AG04450 (cell line): ENCODE results near the gene ZNF175. TPM values are rescaled to one million over a fixed set of nuclear protein-coding genes. Genes with fewer than 3 reads are reported as not detected.
A peak's percentile ranks its signal among the peaks of the same experiment; 100 is the strongest.

Experiments used
- CTCF ChIA-PET: fragments of 300-600, 350-600 bp; formaldehyde crosslinking; extraction: SDS; loops from one replicate; lab custom pipeline; 2022; ENCODE audit warnings: antibody characterized with exemption, inconsistent platforms; lab: Charles Lee
- POLR2A ChIA-PET: fragments of 350-600 bp; formaldehyde crosslinking; extraction: SDS; loops from one replicate; lab custom pipeline; 2021; ENCODE audit warnings: antibody characterized with exemption, inconsistent platforms; lab: Yijun Ruan, JAX
- DNase-seq: peaks from one replicate; pipeline ENCODE4 v3.0.0-alpha.2; 2011; ENCODE audit warnings: low read depth, low spot score
- H3K27ac ChIP-seq: one replicate; pipeline ENCODE4 v1.5.1; 2012; ENCODE audit warnings: low read depth, low read length, control low read depth
- H3K27me3 ChIP-seq: one replicate; pipeline ENCODE4 v1.6.0; 2012; ENCODE audit warnings: low read length; ENCODE audit not compliant: control insufficient read depth, insufficient read depth
- H3K4me3 ChIP-seq: 2 replicates; pipeline ENCODE4 v1.5.1; 2011; ENCODE audit warnings: mild to moderate bottlenecking, low read depth, low read length, control low read depth
- H3K9me3 ChIP-seq: 2 replicates; pipeline ENCODE4 v1.5.1; 2012; ENCODE audit warnings: low read length; ENCODE audit not compliant: control insufficient read depth, insufficient read depth
- polyA plus RNA-seq: library from polyadenylated mRNA; depleted of rRNA; stranded (reverse); fragments of >200 nt; gene quantifications from 2 replicates; pipeline ENCODE4 v1.2.3, GENCODE V29; 2011
- TF ChIP-seq, protein P1 (sequence below): IDR thresholded peaks from 2 replicates; pipeline ENCODE4 v1.5.1; 2011; ENCODE audit warnings: low read depth, low read length, control low read depth, inconsistent platforms

Gene ZNF175
- polyA plus RNA-seq, 1 experiment: 6.4 TPM

DNA sequence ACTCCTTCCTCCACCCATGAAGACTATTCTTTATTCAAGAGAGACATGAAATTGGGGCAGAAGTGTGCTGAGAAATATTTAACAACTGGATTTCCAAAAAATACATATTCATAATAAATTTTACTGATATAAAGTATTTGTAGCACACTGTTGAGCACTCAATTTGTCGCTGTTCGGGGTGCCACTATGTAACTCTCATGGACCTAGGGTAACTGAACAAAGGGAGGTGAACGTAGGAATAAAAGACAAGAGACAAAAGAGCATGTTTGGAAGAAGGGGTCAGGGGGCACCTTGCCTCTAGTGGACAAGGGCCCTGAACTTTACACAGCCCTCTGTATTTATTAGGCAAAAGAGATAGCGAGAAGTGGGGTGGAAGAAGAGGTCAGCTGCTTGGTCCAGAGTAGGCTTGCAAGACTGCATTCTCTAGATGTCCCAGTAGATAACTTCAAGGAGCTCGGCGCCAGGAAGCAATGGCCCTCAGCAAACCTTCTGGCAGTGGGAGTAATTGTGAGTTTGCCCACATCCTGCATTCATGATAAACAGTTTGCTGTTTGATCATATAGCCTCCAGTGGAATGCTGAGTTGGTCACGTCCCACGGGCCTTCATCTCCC is 4.5 kb upstream of the ZNF175 start:
- H3K27me3 ChIP-seq: no peaks in the 10 kb centered on the region
- no peaks in the 10 kb centered on the region for H3K9me3 ChIP-seq
- no peak for DNase-seq
- H3K27ac ChIP-seq: no peak overlapping the region
- ChIA-PET POLR2A (no interaction called here), CTCF (no interaction called here)
- TF ChIP-seq, protein P1, sequence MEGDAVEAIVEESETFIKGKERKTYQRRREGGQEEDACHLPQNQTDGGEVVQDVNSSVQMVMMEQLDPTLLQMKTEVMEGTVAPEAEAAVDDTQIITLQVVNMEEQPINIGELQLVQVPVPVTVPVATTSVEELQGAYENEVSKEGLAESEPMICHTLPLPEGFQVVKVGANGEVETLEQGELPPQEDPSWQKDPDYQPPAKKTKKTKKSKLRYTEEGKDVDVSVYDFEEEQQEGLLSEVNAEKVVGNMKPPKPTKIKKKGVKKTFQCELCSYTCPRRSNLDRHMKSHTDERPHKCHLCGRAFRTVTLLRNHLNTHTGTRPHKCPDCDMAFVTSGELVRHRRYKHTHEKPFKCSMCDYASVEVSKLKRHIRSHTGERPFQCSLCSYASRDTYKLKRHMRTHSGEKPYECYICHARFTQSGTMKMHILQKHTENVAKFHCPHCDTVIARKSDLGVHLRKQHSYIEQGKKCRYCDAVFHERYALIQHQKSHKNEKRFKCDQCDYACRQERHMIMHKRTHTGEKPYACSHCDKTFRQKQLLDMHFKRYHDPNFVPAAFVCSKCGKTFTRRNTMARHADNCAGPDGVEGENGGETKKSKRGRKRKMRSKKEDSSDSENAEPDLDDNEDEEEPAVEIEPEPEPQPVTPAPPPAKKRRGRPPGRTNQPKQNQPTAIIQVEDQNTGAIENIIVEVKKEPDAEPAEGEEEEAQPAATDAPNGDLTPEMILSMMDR: no peak
- no peak overlapping the region for H3K4me3 ChIP-seq

DNA sequence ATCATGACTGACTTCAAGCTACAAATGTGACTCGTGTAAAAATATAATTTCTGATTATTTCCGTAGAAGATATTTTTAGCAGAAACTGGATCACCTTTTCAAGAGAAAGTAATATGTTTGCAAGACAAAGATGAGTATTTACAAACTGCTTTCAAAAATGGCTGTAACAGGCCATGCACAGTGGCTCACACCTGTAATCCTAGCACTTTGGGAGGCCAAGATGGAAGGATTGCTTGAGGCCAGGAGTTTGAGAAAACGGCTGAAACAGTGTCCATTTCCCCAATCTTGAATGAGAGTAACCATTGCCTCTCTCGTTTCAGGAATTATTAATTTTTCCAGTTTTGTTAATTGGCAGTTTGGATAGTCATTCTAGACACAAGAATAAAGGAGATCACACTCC is 3.5 kb upstream of the ZNF175 start:
- no peaks in the 10 kb centered on the region for H3K27me3 ChIP-seq
- POLR2A ChIA-PET: no interaction called here
- TF ChIP-seq, protein P1: no peak
- no peak for DNase-seq
- no peak overlapping the region for H3K4me3 ChIP-seq
- no peak overlapping the region for H3K27ac ChIP-seq
- CTCF ChIA-PET: no interaction called here
- no peaks in the 10 kb centered on the region for H3K9me3 ChIP-seq

DNA sequence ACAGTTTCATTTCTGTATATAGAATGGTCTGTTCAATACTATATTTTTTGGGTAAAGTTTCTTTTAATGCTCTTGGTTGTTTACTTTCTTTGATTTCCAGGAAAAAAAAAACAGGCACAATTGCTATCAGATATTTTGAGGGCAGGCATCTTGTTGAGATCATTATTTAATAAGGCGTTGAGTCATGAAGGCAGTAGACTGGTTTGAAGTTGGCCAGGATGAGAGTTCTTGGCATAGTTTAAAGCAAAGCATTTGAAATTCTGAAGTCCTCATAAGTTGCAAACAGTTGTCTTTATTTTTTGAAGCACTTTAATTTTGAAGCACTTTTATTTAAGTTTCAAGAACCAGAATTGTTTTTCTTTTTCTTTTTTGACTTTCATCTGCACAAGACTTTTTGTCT is 2.6 kb upstream of the ZNF175 start:
- H3K27ac ChIP-seq: no peak overlapping the region
- no peaks in the 10 kb centered on the region for H3K27me3 ChIP-seq
- no peaks in the 10 kb centered on the region for H3K9me3 ChIP-seq
- TF ChIP-seq, protein P1: no peak
- POLR2A ChIA-PET: no interaction called here
- DNase-seq: no peak
- CTCF ChIA-PET: interaction anchor here (0.6 kb wide), 1 partner anchor 93 kb away, joined by 4 read pairs; no protein-coding TSS in a partner anchor
- H3K4me3 ChIP-seq: no peak overlapping the region

DNA sequence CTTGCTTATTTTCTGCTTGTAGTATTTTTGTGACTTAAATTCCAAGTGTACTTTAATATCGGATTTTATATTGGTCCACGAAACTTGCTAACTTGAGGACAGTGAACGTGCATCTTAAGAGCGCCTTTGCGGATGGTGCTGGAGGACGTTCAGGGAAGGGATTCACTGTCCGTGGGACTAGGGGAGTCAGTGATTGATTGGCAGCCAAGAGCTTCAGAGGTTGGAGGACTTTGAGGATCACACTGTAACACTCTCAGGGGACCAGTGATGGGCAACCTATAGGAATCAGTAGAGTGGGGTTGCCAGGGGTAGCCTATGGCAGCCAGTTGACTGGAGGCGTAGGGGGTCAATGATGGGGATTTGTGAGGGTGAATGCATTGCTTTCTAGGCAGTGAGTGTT is 516 bp downstream of the ZNF175 start:
- TF ChIP-seq, protein P1: no peak
- H3K9me3 ChIP-seq: no peaks in the 10 kb centered on the region
- H3K4me3 ChIP-seq: peak overlapping the region; percentile 84
- H3K27ac ChIP-seq: no peak overlapping the region
- no peak for DNase-seq
- no peaks in the 10 kb centered on the region for H3K27me3 ChIP-seq
- ChIA-PET CTCF (interaction anchor here (0.9 to 1.8 kb wide), 5 partner anchors 56 to 206 kb away, joined by 3 to 15 read pairs (median 5); no protein-coding TSS in a partner anchor), POLR2A (interaction anchor here (1.0 to 1.1 kb wide), 3 partner anchors 22 to 232 kb away, joined by 4 to 5 read pairs (median 4); no protein-coding TSS in a partner anchor)

DNA sequence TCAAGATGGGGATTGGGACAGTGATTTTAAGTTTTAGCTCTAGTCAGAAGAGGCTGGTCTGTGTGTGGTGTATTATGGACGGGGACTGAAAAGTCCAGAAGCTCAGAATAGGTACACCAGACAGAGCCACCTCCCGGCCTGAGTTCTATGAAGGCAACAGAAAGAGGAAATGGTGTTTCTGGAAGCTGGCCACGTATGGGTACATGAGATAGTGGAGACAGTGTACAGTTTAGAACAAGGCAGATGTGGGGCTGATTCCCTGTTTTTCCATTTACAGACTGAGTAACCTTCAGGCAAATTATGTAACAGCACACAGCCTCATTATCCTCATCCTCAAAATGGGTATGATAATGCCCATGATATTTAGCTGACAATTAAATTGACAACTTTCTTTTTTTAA is 1.3 kb downstream of the ZNF175 start:
- Histone ChIP-seq H3K27ac (peak overlapping the region; percentile 3), H3K9me3 (no peaks in the 10 kb centered on the region), H3K4me3 (peak overlapping the region; percentile 84), H3K27me3 (no peaks in the 10 kb centered on the region)
- POLR2A ChIA-PET: no interaction called here
- TF ChIP-seq, protein P1: no peak
- CTCF ChIA-PET: interaction anchor here (0.9 to 1.8 kb wide), 3 partner anchors 57 to 206 kb away, joined by 3 to 6 read pairs (median 5); no protein-coding TSS in a partner anchor
- DNase-seq: no peak
